ENCODE measurements around the gene ATP2B2. TPM values are rescaled to one million over a fixed set of nuclear protein-coding genes. Genes with fewer than 3 reads are reported as not detected.

Gene ATP2B2
- total RNA-seq, 8 experiments from 2014 or later, result 0.04 to 3.5 (median 0.73) TPM

DNA sequence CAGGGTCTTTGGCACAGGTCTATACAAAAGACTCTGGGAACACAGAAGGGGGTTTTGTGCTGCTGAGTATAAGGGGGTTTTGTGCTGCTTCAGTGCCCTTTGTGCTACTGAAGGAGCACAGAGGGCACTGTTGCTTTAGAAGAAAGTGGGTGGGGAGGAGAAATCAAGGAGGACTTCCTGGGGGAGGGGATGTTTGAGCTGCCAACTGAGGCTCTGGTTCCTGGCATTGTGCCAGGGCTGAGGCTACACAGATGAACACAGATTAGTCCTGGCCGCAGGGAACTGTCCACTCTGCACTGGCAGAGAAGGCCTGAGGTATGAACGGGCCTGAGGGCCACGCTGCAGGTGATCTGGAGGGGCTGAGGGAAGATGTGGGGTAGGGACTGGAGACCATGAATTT, 152.2 kb downstream of the ATP2B2 start:
- H3K4me3 ChIP-seq, result no peak overlapping the region
- in situ Hi-C loops (cut with MboI; ENCODE audit: low pct_unique_long_range_greater_than_20kb in 2 of 9, low sequenced_read_pairs in 9 of 9, unreplicated experiment in 9 of 9), result loop anchor here in 3 of 9 experiments (10.0 to 25.0 kb wide), 2 partner anchors 372 to 384 kb away; no protein-coding TSS in a partner anchor
- no peaks in the 10 kb centered on the region for H3K4me1 ChIP-seq (replicated peaks in 1 of 2)
- H3K27ac ChIP-seq, result no peak overlapping the region
- no peak for ATAC-seq (replicated peaks in 6 of 8)
- 40% methylated on average over 1 of the region's 3 CpGs; no CpG with 5 or more reads in 9 of the 10 experiments for WGBS, 10 experiments

DNA sequence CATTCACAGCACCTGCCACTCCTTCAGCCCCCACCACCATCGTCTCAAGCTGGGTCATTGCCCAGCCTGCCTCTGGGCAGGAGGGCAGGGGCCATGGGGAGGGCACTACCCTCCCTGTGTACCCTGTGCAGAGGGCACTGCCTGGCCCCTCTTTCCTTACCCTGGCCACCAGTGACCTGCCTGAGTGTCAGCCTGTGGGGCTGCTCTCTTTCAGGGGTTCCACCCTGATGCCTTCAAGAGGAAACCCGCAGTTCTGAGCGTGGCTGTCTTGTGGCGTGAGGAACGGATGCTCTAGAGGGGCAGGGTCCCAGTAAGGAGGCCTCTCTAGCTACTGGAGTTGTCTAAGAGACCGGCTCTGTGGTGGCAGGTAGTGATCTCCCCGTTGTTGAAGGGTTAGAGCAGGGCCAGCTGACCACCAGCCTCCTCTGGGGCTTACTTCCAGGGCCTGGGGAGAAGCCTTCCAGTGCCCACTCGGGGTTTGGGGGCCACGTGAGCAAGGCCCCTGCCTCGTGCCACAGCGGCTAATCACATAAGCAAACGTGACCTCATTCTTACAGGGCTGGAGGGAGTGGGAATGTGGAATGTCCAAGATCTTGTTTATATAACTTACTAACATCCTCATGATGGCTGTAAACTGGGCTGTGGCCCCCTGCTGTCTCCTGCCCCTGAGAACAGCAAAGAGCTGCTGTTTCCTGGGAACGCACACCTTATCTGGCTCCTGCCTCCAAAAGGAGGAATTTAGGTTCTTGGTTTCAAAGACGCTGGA, 153.1 kb downstream of the ATP2B2 start:
- WGBS, 10 experiments, result 40 to 100% (median 67%) methylated on average over 1 to 4 of the region's 14 CpGs; no CpG with 5 or more reads in 3 of the 10 experiments
- H3K27ac ChIP-seq, result no peak overlapping the region
- H3K4me3 ChIP-seq, result no peak overlapping the region
- no peak for ATAC-seq (replicated peaks in 6 of 8)
- no peaks in the 10 kb centered on the region for H3K4me1 ChIP-seq (replicated peaks in 1 of 2)
- in situ Hi-C loops (cut with MboI; ENCODE audit: low pct_unique_long_range_greater_than_20kb in 2 of 9, low sequenced_read_pairs in 9 of 9, unreplicated experiment in 9 of 9), result loop anchor here in 3 of 9 experiments (10.0 to 25.0 kb wide), 2 partner anchors 372 to 385 kb away; no protein-coding TSS in a partner anchor

DNA sequence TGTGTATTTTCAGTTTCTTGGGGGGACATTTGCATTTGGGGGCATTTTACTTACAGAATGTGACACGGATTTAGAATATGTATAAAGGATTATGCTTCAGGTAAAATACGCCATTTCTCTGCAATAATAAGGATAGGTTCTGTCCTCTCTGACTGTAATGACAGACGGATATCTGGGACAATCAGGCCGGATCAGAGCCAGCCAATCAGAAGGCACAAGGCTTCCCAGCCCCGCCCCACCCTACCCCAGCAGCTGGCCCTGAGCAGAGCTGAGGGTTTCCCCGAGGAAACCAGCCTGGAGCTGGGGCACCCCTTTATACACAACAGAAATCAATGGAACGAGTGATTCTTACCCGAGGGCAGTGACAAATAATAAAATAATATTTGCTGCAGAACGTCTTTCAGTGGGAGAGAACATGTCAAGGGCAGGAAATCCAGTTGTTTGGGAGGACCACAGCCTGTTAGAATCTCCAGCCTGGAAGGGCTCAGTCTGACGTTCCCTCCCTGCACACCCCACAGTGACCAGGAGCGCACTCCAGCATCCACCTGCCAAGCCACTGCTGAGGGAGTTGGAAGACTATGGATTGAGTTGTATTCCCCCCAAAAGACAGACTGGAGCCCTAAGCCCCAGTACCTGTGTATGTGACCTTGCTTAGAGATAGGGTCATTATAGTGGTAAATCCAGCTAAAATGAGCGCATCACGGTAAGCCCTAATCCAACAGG, 154.2 kb downstream of the ATP2B2 start:
- peak in 3 of 8 experiments; percentile 50 to 90 (median 57) for ATAC-seq (replicated peaks in 6 of 8)
- in situ Hi-C loops (cut with MboI; ENCODE audit: low pct_unique_long_range_greater_than_20kb in 2 of 9, low sequenced_read_pairs in 9 of 9, unreplicated experiment in 9 of 9), result loop anchor here in 3 of 9 experiments (10.0 to 25.0 kb wide), 2 partner anchors 374 to 386 kb away; no protein-coding TSS in a partner anchor
- Histone ChIP-seq H3K4me3 (no peak overlapping the region), H3K4me1 (replicated peaks in 1 of 2) (no peaks in the 10 kb centered on the region), H3K27ac (no peak overlapping the region)
- WGBS, 10 experiments, result 23 to 92% (median 73%) methylated on average over 1 to 5 of the region's 13 CpGs; no CpG with 5 or more reads in 1 of the 10 experiments

DNA sequence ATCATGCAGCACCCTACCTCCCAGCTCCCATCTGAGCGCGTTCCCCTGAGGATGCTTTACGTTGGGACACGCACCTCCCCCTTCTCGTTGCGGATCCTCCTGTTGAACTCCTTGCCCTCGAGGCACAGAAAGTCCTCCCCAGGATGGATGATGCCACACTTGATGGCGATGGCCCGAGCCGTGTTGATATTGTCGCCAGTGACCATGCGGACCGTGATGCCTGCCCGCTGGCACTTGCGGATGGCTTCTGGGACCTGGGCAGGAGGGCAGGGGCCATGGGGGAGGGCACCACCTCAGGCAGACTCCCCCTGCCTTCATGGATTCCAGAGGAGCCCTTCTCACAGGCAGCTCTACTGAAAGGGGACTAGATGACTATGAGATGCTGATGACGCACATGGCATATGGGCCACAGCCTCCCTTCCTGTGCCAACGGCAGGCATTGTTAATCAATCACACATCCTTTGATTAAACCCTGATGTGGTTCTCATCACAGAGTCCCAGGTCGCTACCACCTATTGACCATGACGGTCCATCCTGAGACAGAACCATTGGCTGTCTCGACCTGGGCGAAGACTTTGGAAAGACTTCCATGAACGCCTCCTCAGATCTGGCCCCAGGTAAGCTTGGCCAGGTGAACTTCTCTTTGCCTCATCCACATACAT, 154.9 kb downstream of the ATP2B2 start:
- Histone ChIP-seq H3K4me1 (replicated peaks in 1 of 2) (no peaks in the 10 kb centered on the region), H3K4me3 (no peak overlapping the region), H3K27ac (no peak overlapping the region)
- in situ Hi-C loops (cut with MboI; ENCODE audit: low pct_unique_long_range_greater_than_20kb in 2 of 9, low sequenced_read_pairs in 9 of 9, unreplicated experiment in 9 of 9), result loop anchor here in 3 of 9 experiments (10.0 to 25.0 kb wide), 2 partner anchors 374 to 387 kb away; no protein-coding TSS in a partner anchor
- ATAC-seq (replicated peaks in 6 of 8), result no peak
- WGBS, 10 experiments, result 20 to 90% (median 80%) methylated on average over 1 to 9 of the region's 22 CpGs; no CpG with 5 or more reads in 2 of the 10 experiments

DNA sequence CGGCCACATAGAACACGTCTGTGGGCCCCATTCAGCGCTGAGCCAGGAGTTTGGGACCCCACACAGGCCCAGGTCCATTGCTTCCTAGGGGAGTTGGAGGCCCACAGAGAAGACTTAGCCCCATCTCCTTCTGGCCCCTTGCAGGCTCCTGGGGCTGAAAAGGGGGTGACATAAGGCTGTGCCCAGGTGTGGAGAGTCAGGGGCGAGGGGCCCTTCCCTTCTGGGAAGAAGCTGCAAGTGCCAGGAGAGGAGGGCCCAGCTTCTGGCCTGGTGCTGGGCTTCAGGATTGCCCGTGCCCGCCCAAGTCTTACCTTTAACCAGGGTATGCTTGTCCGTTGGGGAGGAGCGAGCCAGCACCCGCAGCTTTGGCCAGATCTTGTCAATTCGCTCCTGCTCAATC, 155.6 kb downstream of the ATP2B2 start:
- no peak for ATAC-seq (replicated peaks in 6 of 8)
- in situ Hi-C loops (cut with MboI; ENCODE audit: low pct_unique_long_range_greater_than_20kb in 2 of 9, low sequenced_read_pairs in 9 of 9, unreplicated experiment in 9 of 9), result loop anchor here in 7 of 9 experiments (10.0 to 25.0 kb wide), 2 partner anchors 375 to 388 kb away; no protein-coding TSS in a partner anchor
- 20 to 75% methylated on average over 1 to 4 of the region's 10 CpGs; no CpG with 5 or more reads in 8 of the 10 experiments for WGBS, 10 experiments
- no peak overlapping the region for H3K27ac ChIP-seq
- no peak overlapping the region for H3K4me3 ChIP-seq
- H3K4me1 ChIP-seq (replicated peaks in 1 of 2), result no peaks in the 10 kb centered on the region

DNA sequence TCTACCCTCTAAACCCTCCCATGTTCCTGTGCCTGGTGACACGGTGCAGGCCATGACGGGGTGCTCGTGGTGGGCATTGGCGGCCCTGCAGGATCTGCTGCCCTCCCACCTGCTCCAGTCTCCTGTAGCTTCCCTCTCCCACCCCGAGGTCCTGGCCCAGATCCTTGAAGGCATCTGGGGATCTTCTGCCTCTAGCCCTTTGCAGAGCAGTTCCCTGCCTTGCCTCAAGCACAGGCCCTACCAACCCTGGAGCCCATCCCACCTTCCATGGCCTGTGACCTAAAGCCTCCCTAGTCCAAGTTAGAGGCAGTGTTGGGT, 157.0 kb downstream of the ATP2B2 start:
- Histone ChIP-seq H3K4me1 (replicated peaks in 1 of 2) (no peaks in the 10 kb centered on the region), H3K27ac (no peak overlapping the region), H3K4me3 (no peak overlapping the region)
- in situ Hi-C loops (cut with MboI; ENCODE audit: low pct_unique_long_range_greater_than_20kb in 2 of 9, low sequenced_read_pairs in 9 of 9, unreplicated experiment in 9 of 9), result loop anchor here in 4 of 9 experiments (25.0 kb wide), 1 partner anchor 389 kb away; no protein-coding TSS in a partner anchor
- 76 to 100% (median 78%) methylated on average over 1 to 5 of the region's 5 CpGs; no CpG with 5 or more reads in 7 of the 10 experiments for WGBS, 10 experiments
- no peak for ATAC-seq (replicated peaks in 6 of 8)

DNA sequence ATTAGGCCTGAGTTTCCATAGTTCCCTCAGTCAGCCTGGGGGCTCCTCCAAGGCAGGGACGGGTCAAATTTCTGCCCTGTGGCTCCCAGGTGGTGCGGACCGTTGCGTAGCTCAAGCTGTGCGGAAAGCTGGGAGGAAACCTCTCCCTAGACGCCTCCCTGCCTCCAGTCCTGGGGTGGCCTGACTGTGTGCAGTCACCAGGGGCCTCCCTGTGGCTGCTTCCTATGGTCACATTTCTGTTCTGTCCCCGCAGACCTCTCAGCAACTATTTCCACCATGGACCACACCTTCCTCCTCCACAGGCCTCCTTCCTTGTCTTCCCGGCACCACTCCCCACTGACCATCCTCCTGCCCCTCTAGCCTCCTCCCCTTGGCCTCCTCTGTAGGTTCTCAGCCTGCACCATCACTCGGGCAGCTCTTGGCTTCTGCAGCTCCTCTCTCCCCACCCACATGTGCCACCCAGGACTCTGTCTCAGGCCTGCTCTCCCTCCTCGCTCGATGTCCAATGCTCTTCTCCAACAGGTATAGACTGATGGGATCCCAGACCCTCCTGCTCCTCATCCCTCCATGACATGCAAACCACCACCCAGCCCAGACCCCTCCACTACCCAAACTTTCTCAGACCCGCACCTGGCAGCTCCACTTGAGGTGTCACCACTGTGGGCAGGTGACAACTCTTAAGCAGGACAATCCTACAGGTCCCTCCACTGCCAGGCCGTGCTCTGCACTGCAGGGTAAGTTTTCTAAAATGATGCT, 157.6 kb downstream of the ATP2B2 start:
- ATAC-seq (replicated peaks in 6 of 8), result no peak
- in situ Hi-C loops (cut with MboI; ENCODE audit: low pct_unique_long_range_greater_than_20kb in 2 of 9, low sequenced_read_pairs in 9 of 9, unreplicated experiment in 9 of 9), result loop anchor here in 4 of 9 experiments (25.0 kb wide), 1 partner anchor 389 kb away; no protein-coding TSS in a partner anchor
- no peaks in the 10 kb centered on the region for H3K4me1 ChIP-seq (replicated peaks in 1 of 2)
- H3K4me3 ChIP-seq, result no peak overlapping the region
- H3K27ac ChIP-seq, result no peak overlapping the region
- 73 to 100% (median 86%) methylated on average over 1 to 5 of the region's 13 CpGs; no CpG with 5 or more reads in 4 of the 10 experiments for WGBS, 10 experiments

DNA sequence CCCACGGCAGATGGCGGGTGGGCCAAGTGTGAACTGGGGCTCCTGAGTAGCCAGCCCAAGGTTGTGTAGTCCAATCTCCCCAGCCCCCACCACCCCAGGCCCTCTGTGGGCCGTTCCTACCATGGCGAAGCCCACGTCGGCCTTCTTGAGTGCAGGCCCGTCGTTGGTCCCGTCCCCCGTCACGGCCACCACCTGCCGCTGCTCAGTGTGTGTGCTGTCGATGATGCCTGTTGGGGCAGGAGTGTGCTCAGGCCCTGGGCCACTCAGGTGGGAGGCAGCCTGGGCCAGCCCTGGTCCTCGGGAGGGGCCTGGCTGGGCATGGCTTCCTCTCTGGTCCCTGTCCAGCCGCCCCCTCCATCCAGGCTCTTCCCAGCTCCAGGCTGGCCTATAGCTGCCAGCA, 159.5 kb downstream of the ATP2B2 start:
- in situ Hi-C loops (cut with MboI; ENCODE audit: low pct_unique_long_range_greater_than_20kb in 2 of 9, low sequenced_read_pairs in 9 of 9, unreplicated experiment in 9 of 9), result loop anchor here in 4 of 9 experiments (25.0 kb wide), 1 partner anchor 391 kb away; no protein-coding TSS in a partner anchor
- 42 to 91% methylated on average over 2 to 5 of the region's 15 CpGs; no CpG with 5 or more reads in 8 of the 10 experiments for WGBS, 10 experiments
- ATAC-seq (replicated peaks in 6 of 8), result no peak
- Histone ChIP-seq H3K4me1 (replicated peaks in 1 of 2) (no peaks in the 10 kb centered on the region), H3K27ac (no peak overlapping the region), H3K4me3 (no peak overlapping the region)

DNA sequence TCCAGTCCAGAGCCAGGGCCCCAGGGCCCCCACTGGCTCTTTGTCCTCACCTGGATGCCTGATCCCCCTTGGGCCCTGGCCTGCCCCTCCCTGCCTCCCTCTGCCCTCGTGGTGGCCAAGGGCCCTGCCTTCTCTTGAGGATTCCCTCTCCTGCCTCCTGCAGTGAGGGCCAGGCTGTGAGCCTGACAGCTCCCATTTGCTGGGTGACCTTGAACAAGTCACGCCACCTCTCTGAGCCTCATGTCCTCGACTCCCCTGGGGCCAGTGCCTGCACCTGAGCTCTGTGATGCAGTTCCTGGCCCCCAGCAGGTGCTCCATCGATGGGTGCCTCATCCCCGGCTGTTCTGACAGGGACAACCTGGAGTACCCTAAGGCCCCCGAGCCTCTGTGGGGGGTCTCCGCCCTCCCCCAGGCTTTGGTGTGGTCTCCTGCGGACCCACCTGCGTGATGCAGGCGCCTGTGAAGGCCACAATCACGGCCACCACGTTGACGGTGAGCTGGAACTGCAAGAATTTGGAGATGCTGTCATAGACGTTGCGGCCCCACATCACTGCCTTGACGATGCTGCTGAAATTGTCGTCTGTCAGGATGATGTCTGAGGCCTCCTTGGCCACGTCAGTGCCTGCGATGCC, 160.3 kb downstream of the ATP2B2 start:
- H3K4me3 ChIP-seq, result no peak overlapping the region
- ATAC-seq (replicated peaks in 6 of 8), result no peak
- H3K27ac ChIP-seq, result no peak overlapping the region
- H3K4me1 ChIP-seq (replicated peaks in 1 of 2), result no peaks in the 10 kb centered on the region
- in situ Hi-C loops (cut with MboI; ENCODE audit: low pct_unique_long_range_greater_than_20kb in 2 of 9, low sequenced_read_pairs in 9 of 9, unreplicated experiment in 9 of 9), result loop anchor here in 4 of 9 experiments (25.0 kb wide), 1 partner anchor 392 kb away; no protein-coding TSS in a partner anchor
- 0 to 100% (median 82%) methylated on average over 1 to 6 of the region's 19 CpGs; no CpG with 5 or more reads in 6 of the 10 experiments for WGBS, 10 experiments

DNA sequence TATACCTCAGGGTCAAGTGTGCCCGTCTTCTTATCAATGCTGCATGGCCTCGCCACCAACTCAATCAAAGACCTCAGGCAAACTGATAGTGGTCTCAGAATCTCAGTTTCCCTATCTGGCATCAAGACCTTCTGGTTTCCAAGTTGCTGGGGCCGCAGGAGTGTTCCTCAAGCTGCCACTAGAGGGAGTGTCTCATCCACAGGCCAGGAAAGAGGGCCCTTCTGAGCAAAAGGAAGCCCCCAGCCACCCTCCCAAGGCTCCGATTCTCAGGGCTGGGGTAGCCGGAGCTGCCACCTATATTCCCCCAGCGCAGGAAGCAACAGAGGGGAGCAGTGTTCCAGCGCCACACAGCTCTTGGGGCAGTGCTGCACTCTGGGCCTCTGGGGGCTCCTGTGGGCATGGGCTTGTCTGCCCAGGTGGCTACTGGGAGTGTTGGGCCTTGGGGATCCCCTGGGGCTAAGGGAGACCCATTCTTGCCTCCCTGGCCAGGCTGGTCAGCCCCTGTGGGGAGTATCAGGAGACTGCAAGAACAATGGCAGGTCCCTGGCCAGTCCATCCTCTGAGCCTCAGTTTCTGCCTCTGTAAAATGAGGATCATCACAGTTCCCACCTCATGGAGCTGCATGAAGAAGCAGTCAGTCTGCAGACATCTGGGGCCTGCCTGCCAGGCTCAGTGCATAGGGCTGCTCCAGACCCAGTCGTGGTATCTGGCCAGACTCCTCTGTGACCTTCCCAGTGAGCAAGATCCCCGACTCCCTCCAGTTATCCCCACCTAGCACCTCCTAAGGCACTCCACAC, 161.0 kb downstream of the ATP2B2 start:
- in situ Hi-C loops (cut with MboI; ENCODE audit: low pct_unique_long_range_greater_than_20kb in 2 of 9, low sequenced_read_pairs in 9 of 9, unreplicated experiment in 9 of 9), result loop anchor here in 4 of 9 experiments (25.0 kb wide), 1 partner anchor 393 kb away; no protein-coding TSS in a partner anchor
- H3K4me3 ChIP-seq, result no peak overlapping the region
- peak; percentile 46 to 78 (median 68) for ATAC-seq (replicated peaks in 6 of 8)
- no peak overlapping the region for H3K27ac ChIP-seq
- H3K4me1 ChIP-seq (replicated peaks in 1 of 2), result no peaks in the 10 kb centered on the region
- 0 to 53% (median 13%) methylated on average over 1 to 4 of the region's 9 CpGs; no CpG with 5 or more reads in 6 of the 10 experiments for WGBS, 10 experiments

DNA sequence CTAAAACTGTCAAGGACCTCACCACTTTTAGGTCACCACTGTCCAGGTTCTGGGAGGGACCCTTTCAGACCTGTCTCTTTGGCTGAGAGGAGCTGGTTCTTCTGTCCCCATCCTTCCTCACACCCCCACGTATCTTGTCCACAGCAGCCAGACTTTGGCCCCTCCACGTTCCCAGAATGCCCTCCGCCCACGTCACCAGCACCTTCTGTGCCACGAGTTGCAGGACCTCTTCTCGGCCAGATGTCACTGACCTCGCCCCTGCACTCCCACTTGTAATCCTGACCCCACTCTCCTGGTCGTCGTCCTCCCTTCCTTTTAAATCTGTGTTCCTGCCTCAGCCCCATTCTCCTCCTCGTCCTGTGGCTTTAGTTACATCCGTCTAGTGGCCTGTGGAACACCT, 161.9 kb downstream of the ATP2B2 start:
- ATAC-seq (replicated peaks in 6 of 8), result no peak
- no peak overlapping the region for H3K4me3 ChIP-seq
- no peaks in the 10 kb centered on the region for H3K4me1 ChIP-seq (replicated peaks in 1 of 2)
- H3K27ac ChIP-seq, result no peak overlapping the region
- in situ Hi-C loops (cut with MboI; ENCODE audit: low pct_unique_long_range_greater_than_20kb in 2 of 9, low sequenced_read_pairs in 9 of 9, unreplicated experiment in 9 of 9), result loop anchor here in 4 of 9 experiments (25.0 kb wide), 1 partner anchor 394 kb away; no protein-coding TSS in a partner anchor
- 5 to 81% (median 50%) methylated on average over 1 to 5 of the region's 11 CpGs; no CpG with 5 or more reads in 3 of the 10 experiments for WGBS, 10 experiments
